HepG2 (cell line): ENCODE data around the gene MS4A1.

Experiments used
- BHLHE40 ChIP-seq: IDR thresholded peaks from 2 replicates; pipeline ENCODE4 v1.6.1; 2011; ENCODE audit warnings: low read length, improper control_type of control experiment
- CTCF ChIP-seq: sonication (generic); formaldehyde crosslinking; IDR thresholded peaks from 2 replicates; pipeline ENCODE4 v1.5.0; 2020; ENCODE audit warnings: mild to moderate bottlenecking, missing genetic modification reagents, moderate library complexity
- E2F5 ChIP-seq: sonication (generic); formaldehyde crosslinking; conservative IDR thresholded peaks from 2 replicates; pipeline ENCODE4 v1.4.0; 2020; ENCODE audit warnings: missing genetic modification reagents
- ELF1 ChIP-seq: sonication (generic); formaldehyde crosslinking; IDR thresholded peaks from 2 replicates; pipeline ENCODE4 v1.4.0; 2020; ENCODE audit warnings: missing genetic modification reagents
- EP300 ChIP-seq, 3 experiments: sonication (generic) in 1 of 3; formaldehyde crosslinking in 1 of 3; IDR thresholded peaks; 2 replicates each; pipeline versions ENCODE4 v1.5.1 to v1.6.1; 2011 to 2020; ENCODE audit warnings: low read depth in 2 of 3, low read length in 2 of 3, borderline replicate concordance in 1 of 3, improper control_type of control experiment in 1 of 3, mild to moderate bottlenecking in 1 of 3, missing genetic modification reagents in 1 of 3, moderate library complexity in 1 of 3
- HNF4A ChIP-seq: sonication (generic); formaldehyde crosslinking; IDR thresholded peaks from 2 replicates; pipeline ENCODE4 v1.4.0; 2020; ENCODE audit warnings: missing genetic modification reagents
- IKZF1 ChIP-seq: fragments of 450-650 bp; IDR thresholded peaks from 2 replicates; pipeline ENCODE4 v1.7.1; 2016
- RAD21 ChIP-seq: fragments of 450-650 bp; formaldehyde crosslinking; IDR thresholded peaks from 2 replicates; pipeline ENCODE4 v1.5.0; 2020; ENCODE audit warnings: mild to moderate bottlenecking
- TBX3 ChIP-seq: fragments of 450-650 bp; IDR thresholded peaks from 2 replicates; pipeline ENCODE4 v1.6.1; 2017; ENCODE audit warnings: antibody characterized with exemption, mild to moderate bottlenecking, inconsistent platforms, borderline replicate concordance
- TCF7L2 ChIP-seq: IDR thresholded peaks from 2 replicates; pipeline ENCODE4 v1.6.1; 2011; ENCODE audit warnings: mild to moderate bottlenecking, low read depth, low read length, moderate library complexity
- ZFYVE20 ChIP-seq: sonication (generic); formaldehyde crosslinking; IDR thresholded peaks from 2 replicates; pipeline ENCODE4 v1.8.0; 2023; ENCODE audit warnings: low read depth, mild to moderate bottlenecking, moderate library complexity, missing genetic modification reagents, borderline replicate concordance
- ZNF281 ChIP-seq: sonication (generic); formaldehyde crosslinking; IDR thresholded peaks from 2 replicates; pipeline ENCODE4 v1.4.0; 2020; ENCODE audit warnings: missing genetic modification reagents, borderline replicate concordance

- TF ChIP-seq E2F5 (CRISPR knock-in tag) (no peak), BHLHE40 (no peak), HNF4A (no peak), EP300 (IDR thresholded peaks at IDR 0.05; ENCODE audit: low read depth in 2 of 2, low read length in 2 of 2) (no peak), EP300 (CRISPR knock-in tag; IDR thresholded peaks at IDR 0.05; ENCODE audit: borderline replicate concordance) (no peak), CTCF (CRISPR knock-in tag) (no peak), IKZF1 (no peak), ZFYVE20 (no peak), TBX3 (no peak), RAD21 (no peak), TCF7L2 (no peak), ZNF281 (CRISPR knock-in tag) (no peak), ELF1 (CRISPR knock-in tag) (no peak)
Observed at GRCh38 chr11:60513496-60514460, 58.1 kb downstream of the MS4A1 start.
